Measurements from ENCODE around the gene MAGEB17.

MAGEB17 gene

DNA sequence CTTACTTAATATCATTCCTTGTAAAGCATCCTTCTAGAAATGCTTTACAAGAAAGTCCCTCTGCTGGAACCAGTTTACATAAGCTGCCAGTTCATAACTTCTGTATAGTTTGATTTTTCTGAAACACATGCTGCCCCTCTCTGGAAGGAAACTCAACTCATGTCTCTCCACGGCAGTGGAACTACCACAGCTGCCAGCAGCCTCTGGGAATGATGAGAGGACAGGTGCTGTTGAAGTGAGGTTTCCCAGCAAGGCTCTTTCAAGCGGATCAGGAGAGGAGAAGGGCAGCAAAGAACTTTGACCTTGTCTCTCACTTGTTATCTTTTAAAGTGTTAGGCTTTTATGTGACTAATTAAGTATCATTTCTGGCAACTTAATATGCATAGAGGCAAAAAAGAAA is 36.6 kb upstream of the MAGEB17 start:
- H3K4me3 ChIP-seq (ENCODE audit: low read depth, low read length): no peak overlapping the region
- no peak for DNase-seq (ENCODE audit: low read depth)
- no peak for TF ChIP-seq CTCF (IDR thresholded peaks at IDR 0.05; ENCODE audit: insufficient read depth, low read depth, low read length, missing control alignments)

- DNase-seq (ENCODE audit: low read depth): no peak
- no peak overlapping the region for H3K4me3 ChIP-seq (ENCODE audit: low read depth, low read length)
- TF ChIP-seq CTCF (IDR thresholded peaks at IDR 0.05; ENCODE audit: insufficient read depth, low read depth, low read length, missing control alignments): no peak
Observed at GRCh38 chrX:16134936-16135335, 32.3 kb upstream of the MAGEB17 start.

- no peak for TF ChIP-seq CTCF (IDR thresholded peaks at IDR 0.05; ENCODE audit: insufficient read depth, low read depth, low read length, missing control alignments)
- H3K4me3 ChIP-seq (ENCODE audit: low read depth, low read length): no peak overlapping the region
- DNase-seq (ENCODE audit: low read depth): no peak
Observed at GRCh38 chrX:16136080-16136479, 31.2 kb upstream of the MAGEB17 start.

- DNase-seq (ENCODE audit: low read depth): peak; percentile 27
- TF ChIP-seq CTCF (IDR thresholded peaks at IDR 0.05; ENCODE audit: insufficient read depth, low read depth, low read length, missing control alignments): no peak
- H3K4me3 ChIP-seq (ENCODE audit: low read depth, low read length): no peak overlapping the region
Observed at GRCh38 chrX:16137416-16138107, 29.7 kb upstream of the MAGEB17 start.

GRCh38 chrX:16138108-16138427 is 29.2 kb upstream of the MAGEB17 start:
- peak; percentile 53 for DNase-seq (ENCODE audit: low read depth)
- no peak overlapping the region for H3K4me3 ChIP-seq (ENCODE audit: low read depth, low read length)
- peak; percentile 30 for TF ChIP-seq CTCF (IDR thresholded peaks at IDR 0.05; ENCODE audit: insufficient read depth, low read depth, low read length, missing control alignments)

DNA sequence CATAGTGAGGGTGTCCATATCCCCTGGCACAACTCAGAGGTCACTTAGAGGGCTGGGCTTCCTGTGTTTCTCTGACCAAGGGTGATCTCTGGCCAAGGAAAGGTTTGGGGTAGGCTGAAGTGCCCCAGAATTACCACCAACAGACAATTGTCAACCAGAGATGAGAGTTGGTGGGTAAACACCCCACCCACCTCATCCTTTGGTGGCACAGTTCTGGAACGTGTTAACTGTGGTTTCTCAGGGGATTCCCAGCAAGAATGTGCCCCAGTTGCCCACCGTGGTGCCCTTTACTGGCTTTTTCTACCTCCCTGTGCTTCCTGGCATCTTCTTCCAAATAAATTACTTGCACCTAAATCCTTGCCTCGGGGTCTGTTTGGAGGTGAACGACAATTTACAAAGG is 26.8 kb upstream of the MAGEB17 start:
- no peak for TF ChIP-seq CTCF (IDR thresholded peaks at IDR 0.05; ENCODE audit: insufficient read depth, low read depth, low read length, missing control alignments)
- no peak for DNase-seq (ENCODE audit: low read depth)
- no peak overlapping the region for H3K4me3 ChIP-seq (ENCODE audit: low read depth, low read length)

GRCh38 chrX:16140983-16141382 is 26.3 kb upstream of the MAGEB17 start:
- no peak for DNase-seq (ENCODE audit: low read depth)
- TF ChIP-seq CTCF (IDR thresholded peaks at IDR 0.05; ENCODE audit: insufficient read depth, low read depth, low read length, missing control alignments): no peak
- H3K4me3 ChIP-seq (ENCODE audit: low read depth, low read length): no peak overlapping the region

Measured in GM12865 (cell line).